HG02840 (cell line): ENCODE results near the gene DIDO1.
"Not testable (repeated sequence)": the region's sequence is repeated elsewhere in the genome, so short reads cannot be mapped to it uniquely, and the experiment has no call there.

Experiments
- ATAC-seq: cut with Tn5 transposase; IDR thresholded peaks from one replicate; pipeline ENCODE4 v1.9.1; 2021; ENCODE audit warnings: mild to moderate bottlenecking, moderate library complexity, moderate number of reproducible peaks; ENCODE audit not compliant: unreplicated experiment, low FRiP score

Gene DIDO1

GRCh38 chr20:62882426-62882825 is 43.9 kb downstream of the DIDO1 start:
- ATAC-seq: no peak

- no peak for ATAC-seq
Observed at GRCh38 chr20:62881662-62882395, 44.5 kb downstream of the DIDO1 start.

GRCh38 chr20:62880935-62881661 is 45.2 kb downstream of the DIDO1 start:
- no peak for ATAC-seq

- ATAC-seq: no peak
Observed at GRCh38 chr20:62880147-62880934, 46.0 kb downstream of the DIDO1 start.

- no peak for ATAC-seq
Observed at GRCh38 chr20:62879275-62880146, 46.8 kb downstream of the DIDO1 start.

GRCh38 chr20:62878244-62879038 is 47.9 kb downstream of the DIDO1 start:
- no peak for ATAC-seq

GRCh38 chr20:62876902-62877816 is 49.1 kb downstream of the DIDO1 start:
- no peak for ATAC-seq

GRCh38 chr20:62876501-62876901 is 49.8 kb downstream of the DIDO1 start:
- no peak for ATAC-seq

GRCh38 chr20:62875419-62876361 is 50.6 kb downstream of the DIDO1 start:
- no peak for ATAC-seq

GRCh38 chr20:62874964-62875344 is 51.4 kb downstream of the DIDO1 start:
- no peak for ATAC-seq

GRCh38 chr20:62873681-62874031 is 52.6 kb downstream of the DIDO1 start:
- not testable (repeated sequence) for ATAC-seq

- no peak for ATAC-seq
Observed at GRCh38 chr20:62873280-62873679, 53.0 kb downstream of the DIDO1 start.

- no peak for ATAC-seq
Observed at GRCh38 chr20:62872862-62873261, 53.4 kb downstream of the DIDO1 start.

GRCh38 chr20:62872184-62872847 is 54.0 kb downstream of the DIDO1 start:
- ATAC-seq: no peak

GRCh38 chr20:62864207-62864606 is 62.1 kb downstream of the DIDO1 start:
- no peak for ATAC-seq

- peak; percentile 56 for ATAC-seq
Observed at GRCh38 chr20:62861726-62862336, 64.5 kb downstream of the DIDO1 start, which contains the start of gene TCFL5. Gene TCFL5 (minus strand): TSS chr20:62861822. CDS start chr20:62861670, 152 bp downstream.
